GM20000 (cell line): ENCODE results near the gene TF.

ENCODE experiments used
- DNase-seq: peaks from one replicate; pipeline ENCODE4 v3.0.0; 2012; ENCODE audit warnings: low spot score
- TF ChIP-seq, protein P1 (sequence below): IDR thresholded peaks from 2 replicates; pipeline ENCODE4 v1.5.1; 2012; ENCODE audit warnings: mild to moderate bottlenecking, control low read depth; ENCODE audit errors: extremely low read depth, missing control alignments

Gene TF

DNA sequence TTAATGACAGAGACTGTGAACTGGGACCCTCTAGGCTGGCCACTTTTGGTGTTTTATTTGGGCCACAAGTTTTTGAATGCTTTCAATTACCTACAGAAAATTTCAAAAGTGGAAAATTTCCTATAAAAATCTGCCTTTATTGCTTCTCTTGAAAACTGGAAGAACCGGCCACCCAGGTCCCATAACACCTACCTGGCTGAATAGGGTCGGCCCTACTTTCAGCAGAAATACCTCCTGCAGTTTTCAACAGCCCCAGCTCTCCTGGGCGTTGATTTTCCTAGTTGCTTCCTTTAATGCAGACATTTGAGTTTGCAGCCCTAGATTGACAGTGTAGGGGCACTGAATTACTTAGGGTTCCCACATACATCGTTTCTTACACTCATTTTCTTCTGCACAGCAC, 58.7 kb downstream of the TF start:
- DNase-seq, result no peak
- TF ChIP-seq, protein P1, sequence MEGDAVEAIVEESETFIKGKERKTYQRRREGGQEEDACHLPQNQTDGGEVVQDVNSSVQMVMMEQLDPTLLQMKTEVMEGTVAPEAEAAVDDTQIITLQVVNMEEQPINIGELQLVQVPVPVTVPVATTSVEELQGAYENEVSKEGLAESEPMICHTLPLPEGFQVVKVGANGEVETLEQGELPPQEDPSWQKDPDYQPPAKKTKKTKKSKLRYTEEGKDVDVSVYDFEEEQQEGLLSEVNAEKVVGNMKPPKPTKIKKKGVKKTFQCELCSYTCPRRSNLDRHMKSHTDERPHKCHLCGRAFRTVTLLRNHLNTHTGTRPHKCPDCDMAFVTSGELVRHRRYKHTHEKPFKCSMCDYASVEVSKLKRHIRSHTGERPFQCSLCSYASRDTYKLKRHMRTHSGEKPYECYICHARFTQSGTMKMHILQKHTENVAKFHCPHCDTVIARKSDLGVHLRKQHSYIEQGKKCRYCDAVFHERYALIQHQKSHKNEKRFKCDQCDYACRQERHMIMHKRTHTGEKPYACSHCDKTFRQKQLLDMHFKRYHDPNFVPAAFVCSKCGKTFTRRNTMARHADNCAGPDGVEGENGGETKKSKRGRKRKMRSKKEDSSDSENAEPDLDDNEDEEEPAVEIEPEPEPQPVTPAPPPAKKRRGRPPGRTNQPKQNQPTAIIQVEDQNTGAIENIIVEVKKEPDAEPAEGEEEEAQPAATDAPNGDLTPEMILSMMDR, result no peak

DNA sequence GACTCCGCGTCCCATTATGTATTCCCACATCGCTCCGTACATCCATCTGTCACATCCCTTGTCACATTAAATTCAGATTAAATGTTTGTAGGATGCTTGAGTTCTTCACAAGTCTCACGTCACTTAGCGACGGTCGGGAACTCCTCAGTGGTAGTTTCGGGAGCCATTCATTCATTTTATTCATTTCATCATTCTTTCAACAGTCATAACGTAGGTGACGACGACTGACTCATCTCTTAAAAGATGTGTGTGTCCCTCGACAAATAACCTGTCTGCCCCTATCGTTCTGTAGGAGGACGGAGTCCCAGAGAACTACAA, 59.1 kb downstream of the TF start:
- DNase-seq, result no peak
- TF ChIP-seq, protein P1, result no peak

DNA sequence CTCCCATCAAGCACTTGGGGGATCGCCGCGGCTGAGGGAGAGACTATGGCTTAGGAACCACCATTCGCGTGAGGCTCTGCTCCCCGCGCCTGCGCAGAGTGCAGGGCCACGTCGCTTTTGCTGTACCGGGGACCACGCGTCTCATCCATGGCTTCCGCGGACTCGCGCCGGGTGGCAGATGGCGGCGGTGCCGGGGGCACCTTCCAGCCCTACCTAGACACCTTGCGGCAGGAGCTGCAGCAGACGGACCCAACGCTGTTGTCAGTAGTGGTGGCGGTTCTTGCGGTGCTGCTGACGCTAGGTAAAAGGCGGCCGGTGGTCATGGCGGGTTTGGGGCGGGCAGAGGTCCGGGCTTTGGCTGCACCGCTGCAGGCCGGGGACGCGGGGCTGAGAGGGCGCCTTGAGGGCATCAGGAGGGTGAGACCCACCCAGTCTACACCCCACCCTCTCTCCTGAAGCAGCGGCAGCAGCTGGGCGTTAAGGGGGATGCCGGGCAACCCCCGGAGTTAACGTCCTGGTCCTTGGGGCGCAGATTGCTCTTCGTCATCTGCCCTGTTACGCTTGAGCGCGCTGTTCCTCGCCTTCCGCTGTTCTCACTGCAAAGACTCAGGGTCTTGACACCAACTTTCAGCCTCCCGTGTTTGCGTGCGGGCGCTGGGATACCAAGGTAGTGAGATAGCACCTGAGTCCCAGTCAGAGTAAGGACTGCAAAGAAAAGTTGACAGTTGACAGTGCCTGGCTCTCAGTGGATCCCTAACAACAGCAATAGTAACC, 59.7 kb downstream of the TF start, which contains the start of gene SRPRB:
Gene SRPRB, plus strand, starts transcription at position 114 of the 774 bp plus-strand sequence. Its CDS starts 34 bp downstream, at position 148.
- TF ChIP-seq, protein P1, result no peak
- peak; percentile 96 for DNase-seq

DNA sequence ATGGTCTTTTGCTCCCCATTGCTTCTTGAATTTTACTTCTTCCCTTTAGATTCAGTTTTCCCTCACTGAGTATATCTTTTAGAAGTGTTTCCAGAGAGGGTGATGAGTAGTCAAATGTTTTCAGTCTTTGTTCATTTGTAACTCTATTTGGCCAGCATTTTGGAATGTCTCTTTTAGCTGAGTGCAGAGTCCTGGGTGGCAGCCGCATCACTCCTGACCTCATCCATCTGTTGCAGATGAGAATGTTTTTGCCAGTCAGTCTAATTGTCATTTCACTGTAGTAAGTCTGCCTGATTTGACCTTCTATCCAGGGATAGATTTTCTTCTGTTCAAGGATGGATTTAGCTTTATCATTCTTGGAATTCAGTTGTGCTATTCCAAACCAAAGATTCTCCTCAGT, 66.7 kb downstream of the TF start:
- TF ChIP-seq, protein P1, result no peak
- no peak for DNase-seq

DNA sequence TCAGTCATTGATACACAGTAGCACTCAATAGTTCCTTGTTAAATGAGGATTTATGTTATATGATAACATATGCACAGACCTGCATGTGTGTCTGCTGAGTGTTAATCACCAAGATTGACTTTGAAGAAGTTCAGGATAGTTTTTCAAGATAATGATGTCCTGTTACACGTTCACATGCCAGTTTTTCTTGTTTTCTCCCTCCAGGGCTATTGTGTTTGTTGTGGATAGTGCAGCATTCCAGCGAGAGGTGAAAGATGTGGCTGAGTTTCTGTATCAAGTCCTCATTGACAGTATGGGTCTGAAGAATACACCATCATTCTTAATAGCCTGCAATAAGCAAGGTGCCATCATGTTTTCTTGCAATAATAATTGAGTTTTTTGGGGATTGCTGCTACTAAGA, 69.2 kb downstream of the TF start:
- TF ChIP-seq, protein P1, result no peak
- DNase-seq, result no peak

DNA sequence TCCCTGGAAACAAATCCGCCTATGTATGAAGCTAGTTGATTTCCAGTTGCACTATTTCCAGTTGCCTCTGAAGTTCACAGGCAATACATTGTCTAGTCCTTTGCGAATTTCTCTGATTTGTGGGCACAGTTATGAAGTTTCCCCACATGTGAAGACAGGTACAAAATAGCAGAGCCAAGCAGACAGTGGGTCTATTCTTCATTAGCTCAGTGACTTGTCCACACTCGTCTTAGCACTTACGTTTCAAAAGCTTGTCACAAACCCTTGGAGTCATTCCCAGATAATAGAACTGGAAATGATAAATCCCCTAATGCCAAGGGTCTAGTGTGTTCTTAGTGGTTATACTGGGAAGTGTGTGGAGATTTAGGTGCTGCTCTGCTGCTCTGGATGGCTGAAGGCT, 73.9 kb downstream of the TF start:
- DNase-seq, result no peak
- TF ChIP-seq, protein P1, result no peak

DNA sequence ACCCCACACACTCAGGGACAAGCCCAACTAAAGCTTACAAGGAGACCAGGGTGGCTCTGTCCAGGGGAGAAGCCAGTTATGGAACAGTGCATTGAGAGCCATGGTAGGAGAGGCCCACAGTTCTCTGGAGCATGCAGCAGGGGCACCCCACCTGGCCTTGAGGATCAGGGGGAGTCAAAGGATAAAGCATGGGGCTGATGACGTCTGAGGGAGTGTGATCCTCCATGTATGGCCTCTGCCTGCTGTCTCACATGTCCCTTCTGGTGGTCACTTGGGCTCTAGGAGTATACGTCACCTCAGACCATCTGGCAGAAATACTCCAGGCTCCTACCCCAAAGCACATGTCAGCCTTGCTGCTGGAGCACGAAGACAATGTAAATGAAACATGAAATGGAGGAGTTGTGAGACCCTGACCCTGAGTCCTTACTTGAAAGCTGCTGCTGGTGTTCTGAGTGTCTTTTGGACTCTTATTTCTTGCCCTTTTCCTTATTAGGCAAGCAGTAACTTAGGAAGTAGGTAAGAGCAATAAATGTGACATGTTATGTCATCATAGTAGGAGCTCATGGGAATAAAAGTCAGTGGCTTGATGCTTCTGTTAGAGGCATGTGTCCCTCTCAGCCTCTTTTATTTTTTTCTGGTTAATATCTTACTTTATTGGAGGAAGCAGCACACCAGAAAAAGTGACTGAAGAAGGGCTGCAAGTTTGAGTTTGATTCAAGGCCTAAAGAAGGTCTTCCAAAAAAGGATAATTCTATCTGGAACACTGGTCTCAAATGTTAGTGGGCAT, 74.9 kb downstream of the TF start:
- no peak for DNase-seq
- TF ChIP-seq, protein P1, result no peak
